ENCODE data around the gene RALY.

RALY gene

DNA sequence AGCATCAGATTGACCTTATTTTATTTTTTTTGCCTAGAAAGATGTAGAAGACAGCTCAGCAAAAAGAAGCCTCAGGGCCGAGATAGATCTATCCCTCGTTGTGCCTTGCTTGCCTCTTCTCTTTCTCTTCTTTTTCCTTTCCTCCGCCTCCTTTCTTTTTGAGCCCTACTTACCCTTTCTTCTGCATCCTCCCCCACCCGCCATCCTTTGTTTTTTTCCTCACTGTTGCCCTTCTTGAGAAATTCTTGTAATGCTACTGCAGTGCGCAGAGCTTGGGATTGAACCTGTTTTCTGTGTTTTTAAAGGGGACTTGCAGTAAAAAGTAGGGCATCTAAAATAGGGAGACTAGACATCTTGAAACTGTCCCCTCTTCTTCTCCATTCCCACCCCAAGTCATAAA is 18.6 kb downstream of the RALY start:
- no peak for FAIRE-seq
- TF ChIP-seq POLR2AphosphoS5 (IDR thresholded peaks at IDR 0.05; ENCODE audit: low read depth, low read length), result no peak
- TF ChIP-seq POU2F2 (IDR thresholded peaks at IDR 0.05; ENCODE audit: low read depth, low read length), result no peak
- no peak for TF ChIP-seq SPI1 (IDR thresholded peaks at IDR 0.05; ENCODE audit: low read depth, low read length)
- TF ChIP-seq PAX5 (IDR thresholded peaks at IDR 0.05; ENCODE audit: insufficient read depth, low read length, severe bottlenecking), result no peak
- TF ChIP-seq POLR2A (IDR thresholded peaks at IDR 0.05; ENCODE audit: low read depth, low read length), result no peak
- TF ChIP-seq TAF1 (IDR thresholded peaks at IDR 0.05; ENCODE audit: low read depth, low read length), result no peak
- DNase-seq (ENCODE audit: insufficient read length, low spot score), result no peak

GRCh38 chr20:34012735-34013134 is 19.0 kb downstream of the RALY start:
- FAIRE-seq (peak; percentile 26), DNase-seq (ENCODE audit: insufficient read length, low spot score) (no peak)
- TF ChIP-seq SPI1 (IDR thresholded peaks at IDR 0.05; ENCODE audit: low read depth, low read length) (no peak), TAF1 (IDR thresholded peaks at IDR 0.05; ENCODE audit: low read depth, low read length) (no peak), PAX5 (IDR thresholded peaks at IDR 0.05; ENCODE audit: insufficient read depth, low read length, severe bottlenecking) (no peak)

DNA sequence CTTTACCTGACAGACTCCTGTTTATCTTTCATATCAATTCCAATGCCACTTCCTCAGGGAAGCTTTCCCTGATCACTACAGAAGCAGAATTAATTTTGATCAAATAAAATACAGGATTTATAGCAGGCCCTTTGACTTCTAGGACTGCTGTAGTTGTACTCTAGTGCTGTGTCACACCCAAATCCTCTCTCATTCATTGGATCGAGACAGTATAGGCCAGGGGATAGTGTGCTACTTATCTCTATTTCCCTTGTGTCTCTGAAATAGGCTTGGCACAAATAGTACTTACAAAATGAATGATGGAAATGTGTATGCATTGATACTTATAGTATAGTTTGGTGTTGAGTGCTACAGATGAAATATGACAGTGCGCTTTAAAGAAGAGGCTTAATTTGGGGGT is 19.8 kb downstream of the RALY start:
- DNase-seq (ENCODE audit: insufficient read length, low spot score), result no peak
- TF ChIP-seq TAF1 (IDR thresholded peaks at IDR 0.05; ENCODE audit: low read depth, low read length) (no peak), PAX5 (IDR thresholded peaks at IDR 0.05; ENCODE audit: insufficient read depth, low read length, severe bottlenecking) (no peak), POU2F2 (IDR thresholded peaks at IDR 0.05; ENCODE audit: low read depth, low read length) (no peak), POLR2AphosphoS5 (IDR thresholded peaks at IDR 0.05; ENCODE audit: low read depth, low read length) (no peak), SPI1 (IDR thresholded peaks at IDR 0.05; ENCODE audit: low read depth, low read length) (no peak), POLR2A (IDR thresholded peaks at IDR 0.05; ENCODE audit: low read depth, low read length) (no peak)
- FAIRE-seq, result no peak

DNA sequence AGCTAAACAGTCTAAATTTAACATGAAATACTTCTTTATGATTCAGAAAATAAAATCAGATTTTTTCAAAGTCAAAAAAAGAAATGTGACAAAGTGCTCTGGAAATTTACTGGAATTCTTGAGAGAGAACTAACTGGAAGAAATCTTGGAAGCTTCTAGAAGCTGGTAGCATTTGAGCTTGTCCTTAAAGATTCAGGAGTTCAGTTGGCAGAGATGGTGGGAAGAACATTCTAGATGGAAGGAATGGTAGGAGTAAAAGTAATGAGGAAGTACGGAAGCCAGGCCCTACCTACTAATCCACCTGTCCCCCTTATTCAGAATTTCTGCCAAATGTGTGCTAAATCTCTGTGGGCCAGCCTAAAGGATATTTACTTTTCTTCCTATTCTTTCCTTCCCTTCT is 21.2 kb downstream of the RALY start:
- TF ChIP-seq POLR2A (IDR thresholded peaks at IDR 0.05; ENCODE audit: low read depth, low read length) (no peak), POU2F2 (IDR thresholded peaks at IDR 0.05; ENCODE audit: low read depth, low read length) (no peak), PAX5 (IDR thresholded peaks at IDR 0.05; ENCODE audit: insufficient read depth, low read length, severe bottlenecking) (no peak), POLR2AphosphoS5 (IDR thresholded peaks at IDR 0.05; ENCODE audit: low read depth, low read length) (no peak), TAF1 (IDR thresholded peaks at IDR 0.05; ENCODE audit: low read depth, low read length) (no peak), SPI1 (IDR thresholded peaks at IDR 0.05; ENCODE audit: low read depth, low read length) (no peak)

DNA sequence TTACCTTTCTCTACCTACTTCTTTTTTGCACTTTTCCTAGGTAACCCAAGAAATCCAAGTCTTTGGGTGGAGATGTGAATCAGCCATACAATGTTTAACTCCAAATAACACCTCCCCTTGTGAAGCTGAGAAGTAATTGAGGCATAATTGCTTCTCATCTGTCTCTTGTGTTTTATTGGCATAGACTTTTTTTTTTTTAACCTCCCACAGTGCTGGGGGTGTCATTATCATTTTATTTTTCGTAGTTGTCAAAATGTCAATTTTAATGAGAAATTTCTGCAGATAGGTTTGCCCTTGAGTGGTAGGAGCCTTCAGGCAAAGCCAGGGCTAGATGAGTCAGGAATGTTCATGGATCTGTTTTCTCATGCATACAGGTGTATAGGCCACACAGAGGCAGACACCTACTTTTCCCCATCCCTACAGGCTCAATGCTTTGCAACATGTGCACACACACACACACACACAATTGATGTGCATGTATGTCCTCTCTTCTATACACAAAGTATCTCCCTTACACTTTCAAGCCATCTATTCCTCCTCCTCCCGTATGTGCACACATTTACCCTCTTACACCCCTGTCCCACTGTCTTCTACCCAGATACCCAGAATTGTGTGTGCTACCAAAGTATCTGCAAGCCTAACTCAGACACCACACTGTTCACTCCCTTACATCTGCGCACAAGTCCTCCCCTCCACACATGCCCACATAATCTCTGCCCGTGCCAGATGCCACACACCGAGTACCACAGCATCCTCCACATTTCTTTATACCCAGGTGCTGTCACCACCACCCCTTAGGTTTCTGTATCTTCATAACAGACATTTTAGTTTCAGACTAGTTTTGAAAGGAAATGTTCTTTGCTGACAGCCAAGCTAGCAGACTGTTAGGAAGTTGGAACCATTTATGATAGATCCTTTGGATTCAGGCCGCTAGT is 22.0 kb downstream of the RALY start:
- TF ChIP-seq POLR2AphosphoS5 (IDR thresholded peaks at IDR 0.05; ENCODE audit: low read depth, low read length) (no peak), POLR2A (IDR thresholded peaks at IDR 0.05; ENCODE audit: low read depth, low read length) (no peak), PAX5 (IDR thresholded peaks at IDR 0.05; ENCODE audit: insufficient read depth, low read length, severe bottlenecking) (no peak), SPI1 (IDR thresholded peaks at IDR 0.05; ENCODE audit: low read depth, low read length) (no peak), POU2F2 (IDR thresholded peaks at IDR 0.05; ENCODE audit: low read depth, low read length) (no peak), TAF1 (IDR thresholded peaks at IDR 0.05; ENCODE audit: low read depth, low read length) (no peak)
- FAIRE-seq (peak; percentile 64), DNase-seq (ENCODE audit: insufficient read length, low spot score) (no peak)

More for the DNA sequence above, 21.2 kb downstream of the RALY start:
- no peak for FAIRE-seq
- no peak for DNase-seq (ENCODE audit: insufficient read length, low spot score)

DNA sequence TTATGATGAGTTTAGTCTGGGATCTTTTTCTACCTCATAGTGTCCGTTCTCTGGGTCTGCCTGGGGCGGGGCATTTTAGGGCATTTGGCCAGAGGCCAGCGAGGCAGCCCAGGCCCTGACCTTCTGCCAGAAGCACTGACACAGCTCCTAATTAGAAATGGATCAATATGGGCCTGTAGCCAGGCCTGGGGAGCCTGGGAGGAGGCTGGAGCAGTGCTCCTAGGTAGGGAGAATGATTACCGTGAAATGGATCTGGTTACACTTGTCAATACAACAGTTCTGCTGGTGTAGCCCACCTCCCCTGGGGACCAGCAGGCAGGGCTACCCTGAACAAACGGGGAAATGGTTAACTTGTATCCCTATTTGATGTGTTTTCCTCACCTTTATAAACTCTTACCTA is 23.0 kb downstream of the RALY start:
- DNase-seq (ENCODE audit: insufficient read length, low spot score) (no peak), FAIRE-seq (no peak)
- TF ChIP-seq POLR2AphosphoS5 (IDR thresholded peaks at IDR 0.05; ENCODE audit: low read depth, low read length) (no peak), PAX5 (IDR thresholded peaks at IDR 0.05; ENCODE audit: insufficient read depth, low read length, severe bottlenecking) (no peak), TAF1 (IDR thresholded peaks at IDR 0.05; ENCODE audit: low read depth, low read length) (no peak), POLR2A (IDR thresholded peaks at IDR 0.05; ENCODE audit: low read depth, low read length) (no peak), POU2F2 (IDR thresholded peaks at IDR 0.05; ENCODE audit: low read depth, low read length) (no peak), SPI1 (IDR thresholded peaks at IDR 0.05; ENCODE audit: low read depth, low read length) (no peak)

GRCh38 chr20:34017610-34018009 is 23.9 kb downstream of the RALY start:
- DNase-seq (ENCODE audit: insufficient read length, low spot score) (no peak), FAIRE-seq (no peak)
- no peak for TF ChIP-seq POLR2A (IDR thresholded peaks at IDR 0.05; ENCODE audit: low read depth, low read length)

DNA sequence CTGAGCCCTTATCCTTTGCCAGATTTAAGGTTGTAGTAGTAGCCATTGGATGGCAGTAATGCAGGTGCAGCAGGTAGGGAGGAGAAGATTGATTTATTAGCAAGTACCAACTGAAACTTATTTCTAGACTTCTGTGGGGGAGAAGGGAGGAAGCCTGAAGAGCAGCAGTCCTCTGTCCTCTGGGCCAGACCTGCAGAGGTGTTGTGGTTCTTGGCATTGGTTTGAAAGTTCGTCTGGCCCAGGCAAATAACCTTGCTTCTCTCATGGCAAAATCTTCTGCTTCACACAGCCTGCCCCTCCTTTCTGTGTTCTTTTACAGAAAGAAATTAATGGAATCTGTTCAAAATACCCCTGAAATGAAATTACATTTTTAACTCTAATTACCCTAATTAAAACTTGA is 24.5 kb downstream of the RALY start:
- DNase-seq (ENCODE audit: insufficient read length, low spot score), result no peak
- TF ChIP-seq SPI1 (IDR thresholded peaks at IDR 0.05; ENCODE audit: low read depth, low read length) (no peak), POLR2A (IDR thresholded peaks at IDR 0.05; ENCODE audit: low read depth, low read length) (no peak), POLR2AphosphoS5 (IDR thresholded peaks at IDR 0.05; ENCODE audit: low read depth, low read length) (no peak), PAX5 (IDR thresholded peaks at IDR 0.05; ENCODE audit: insufficient read depth, low read length, severe bottlenecking) (no peak), TAF1 (IDR thresholded peaks at IDR 0.05; ENCODE audit: low read depth, low read length) (no peak), POU2F2 (IDR thresholded peaks at IDR 0.05; ENCODE audit: low read depth, low read length) (no peak)
- FAIRE-seq, result no peak

- DNase-seq (ENCODE audit: insufficient read length, low spot score), result no peak
- TF ChIP-seq SPI1 (IDR thresholded peaks at IDR 0.05; ENCODE audit: low read depth, low read length) (peak; percentile 82), TAF1 (IDR thresholded peaks at IDR 0.05; ENCODE audit: low read depth, low read length) (no peak)
- FAIRE-seq, result no peak
Measured at GRCh38 chr20:34022151-34022838, 28.6 kb downstream of the RALY start.

DNA sequence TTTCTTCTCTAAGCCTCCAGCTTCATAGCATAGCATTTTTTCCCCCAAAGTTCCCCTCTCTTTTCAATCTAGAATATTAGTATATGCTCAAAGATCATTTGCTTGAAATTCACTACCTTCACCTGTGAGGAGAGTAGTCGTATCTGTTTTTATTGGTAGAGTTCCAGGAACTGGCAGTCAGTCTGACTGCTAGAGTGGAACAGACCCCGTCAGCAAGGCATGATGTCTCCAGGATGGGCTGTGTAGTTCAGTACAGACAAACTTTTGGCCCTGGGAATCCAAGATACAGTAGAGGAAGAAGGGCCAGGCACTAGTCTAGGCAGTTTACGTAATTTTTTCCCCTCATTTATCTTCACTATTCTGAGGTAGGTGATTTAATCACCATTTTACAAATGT is 29.1 kb downstream of the RALY start:
- no peak for TF ChIP-seq POU2F2 (IDR thresholded peaks at IDR 0.05; ENCODE audit: low read depth, low read length)
- no peak for TF ChIP-seq POLR2AphosphoS5 (IDR thresholded peaks at IDR 0.05; ENCODE audit: low read depth, low read length)
- TF ChIP-seq SPI1 (IDR thresholded peaks at IDR 0.05; ENCODE audit: low read depth, low read length), result no peak
- no peak for TF ChIP-seq POLR2A (IDR thresholded peaks at IDR 0.05; ENCODE audit: low read depth, low read length)
- no peak for TF ChIP-seq PAX5 (IDR thresholded peaks at IDR 0.05; ENCODE audit: insufficient read depth, low read length, severe bottlenecking)
- TF ChIP-seq TAF1 (IDR thresholded peaks at IDR 0.05; ENCODE audit: low read depth, low read length), result no peak
- FAIRE-seq (no peak), DNase-seq (ENCODE audit: insufficient read length, low spot score) (no peak)

Data from GM12891 (cell line).